ENCODE results near the gene ITGA11. TPM values are rescaled to one million over a fixed set of nuclear protein-coding genes. Genes with fewer than 3 reads are reported as not detected.

ITGA11 gene
- total RNA-seq, 2 donors from 2014 or later, result 12.6 to 35.4 TPM

DNA sequence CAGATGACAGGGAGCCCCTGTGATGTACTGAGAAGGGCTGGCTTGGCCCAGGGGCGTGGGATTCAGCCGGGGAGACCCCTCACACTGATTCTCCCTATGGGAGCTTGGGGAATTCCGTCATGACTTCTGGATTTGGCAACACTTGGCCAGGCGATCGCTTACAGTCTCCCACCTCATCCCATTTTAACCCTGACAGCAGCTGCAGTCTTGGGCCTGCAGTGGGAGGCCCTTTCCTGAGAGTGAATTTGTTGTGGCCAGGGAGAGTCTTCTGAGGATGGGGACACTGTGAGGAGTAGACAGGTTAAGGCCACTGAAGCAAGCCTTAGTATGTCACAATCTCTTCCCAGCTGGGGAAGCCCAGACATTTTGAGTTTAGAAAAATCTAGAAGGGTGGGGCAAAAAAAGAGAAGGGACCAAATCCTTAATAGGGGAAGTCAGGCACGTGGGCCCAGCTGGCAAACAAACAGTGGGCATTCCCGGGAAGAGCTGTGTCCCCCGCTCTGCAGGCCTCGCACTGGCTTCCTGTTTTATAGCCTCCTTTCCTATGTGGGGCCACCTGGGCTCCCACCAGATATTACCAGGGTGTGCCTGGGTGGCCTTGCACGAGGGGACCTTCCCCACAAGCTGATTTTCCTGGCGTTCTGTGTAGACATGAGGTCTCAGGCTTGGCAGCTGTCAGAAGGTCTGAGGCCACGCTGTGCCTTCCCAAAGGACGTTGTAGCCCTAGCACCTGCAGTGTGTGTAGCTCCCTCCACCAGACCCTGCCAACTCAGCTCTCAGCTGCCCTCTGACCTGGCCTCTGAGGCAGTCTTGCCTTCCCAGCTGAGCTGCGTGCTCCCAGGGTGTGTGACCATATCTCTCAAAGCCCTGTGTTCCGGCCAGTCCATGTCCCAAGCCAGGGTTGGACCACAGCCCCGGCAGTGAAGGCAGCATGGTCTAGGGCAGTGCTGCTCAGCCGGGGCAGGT is 89.9 kb downstream of the ITGA11 start:
- Histone ChIP-seq H3K9me3 (no peaks in the 10 kb centered on the region), H3K4me1 (peaks cover 0 to 45% of the 10 kb centered on the region in 2 donors), H3K4me3 (no peak overlapping the region), H3K27me3 (no peaks in the 10 kb centered on the region), H3K36me3 (no peaks in the 10 kb centered on the region), H3K27ac (peak overlapping the region; percentile 78 to 86)
- TF ChIP-seq, protein P1, sequence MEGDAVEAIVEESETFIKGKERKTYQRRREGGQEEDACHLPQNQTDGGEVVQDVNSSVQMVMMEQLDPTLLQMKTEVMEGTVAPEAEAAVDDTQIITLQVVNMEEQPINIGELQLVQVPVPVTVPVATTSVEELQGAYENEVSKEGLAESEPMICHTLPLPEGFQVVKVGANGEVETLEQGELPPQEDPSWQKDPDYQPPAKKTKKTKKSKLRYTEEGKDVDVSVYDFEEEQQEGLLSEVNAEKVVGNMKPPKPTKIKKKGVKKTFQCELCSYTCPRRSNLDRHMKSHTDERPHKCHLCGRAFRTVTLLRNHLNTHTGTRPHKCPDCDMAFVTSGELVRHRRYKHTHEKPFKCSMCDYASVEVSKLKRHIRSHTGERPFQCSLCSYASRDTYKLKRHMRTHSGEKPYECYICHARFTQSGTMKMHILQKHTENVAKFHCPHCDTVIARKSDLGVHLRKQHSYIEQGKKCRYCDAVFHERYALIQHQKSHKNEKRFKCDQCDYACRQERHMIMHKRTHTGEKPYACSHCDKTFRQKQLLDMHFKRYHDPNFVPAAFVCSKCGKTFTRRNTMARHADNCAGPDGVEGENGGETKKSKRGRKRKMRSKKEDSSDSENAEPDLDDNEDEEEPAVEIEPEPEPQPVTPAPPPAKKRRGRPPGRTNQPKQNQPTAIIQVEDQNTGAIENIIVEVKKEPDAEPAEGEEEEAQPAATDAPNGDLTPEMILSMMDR (IDR thresholded peaks at IDR 0.05), result no peak
- DNase-seq (ENCODE audit: low spot score), result no peak

DNA sequence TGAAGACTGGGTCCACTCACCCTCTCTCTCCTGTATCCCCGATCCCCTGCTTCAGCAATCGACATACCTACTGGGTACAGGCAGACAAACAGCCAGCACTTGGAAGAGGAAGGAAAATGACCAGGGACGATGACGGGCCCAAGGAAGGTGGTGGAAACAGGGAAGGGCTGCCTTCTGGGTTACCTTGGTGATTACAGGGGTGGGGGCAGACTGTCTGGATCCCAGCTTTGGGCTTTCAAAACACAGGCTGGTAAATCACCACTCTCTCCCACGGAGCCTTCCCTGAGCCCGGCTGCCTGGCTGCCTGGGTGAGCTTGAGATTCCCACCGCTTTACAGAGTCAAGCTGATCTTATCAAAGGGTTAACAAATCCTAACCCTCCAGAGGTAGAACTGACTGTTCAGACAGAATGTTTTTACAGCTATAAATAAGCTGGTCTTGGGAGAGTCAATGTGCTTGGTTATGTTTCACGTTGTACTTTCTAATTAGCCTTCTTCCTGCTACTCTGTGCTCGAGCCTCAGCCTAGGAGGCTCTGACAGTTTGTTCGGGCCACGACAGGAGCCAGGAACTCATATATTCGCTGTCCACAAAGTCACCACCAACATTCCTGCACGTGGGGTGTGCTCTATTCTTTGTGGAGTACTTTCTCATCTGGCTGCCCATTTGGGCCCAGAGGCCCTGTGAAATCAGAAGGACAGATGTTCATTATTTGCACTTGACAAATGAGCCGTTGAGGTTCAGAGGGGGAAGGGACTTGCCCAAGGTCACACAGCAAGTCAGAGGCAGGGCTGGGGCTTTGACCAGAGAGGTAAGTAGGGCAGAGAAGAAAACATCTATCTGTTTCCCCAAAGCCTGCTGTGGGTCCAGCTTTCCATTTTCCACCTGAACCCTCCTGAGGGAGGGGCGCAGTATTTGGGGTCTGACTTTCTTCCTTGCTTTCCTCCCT is 91.0 kb downstream of the ITGA11 start:
- H3K36me3 ChIP-seq, result no peaks in the 10 kb centered on the region
- DNase-seq (ENCODE audit: low spot score), result no peak
- no peak overlapping the region for H3K4me3 ChIP-seq

DNA sequence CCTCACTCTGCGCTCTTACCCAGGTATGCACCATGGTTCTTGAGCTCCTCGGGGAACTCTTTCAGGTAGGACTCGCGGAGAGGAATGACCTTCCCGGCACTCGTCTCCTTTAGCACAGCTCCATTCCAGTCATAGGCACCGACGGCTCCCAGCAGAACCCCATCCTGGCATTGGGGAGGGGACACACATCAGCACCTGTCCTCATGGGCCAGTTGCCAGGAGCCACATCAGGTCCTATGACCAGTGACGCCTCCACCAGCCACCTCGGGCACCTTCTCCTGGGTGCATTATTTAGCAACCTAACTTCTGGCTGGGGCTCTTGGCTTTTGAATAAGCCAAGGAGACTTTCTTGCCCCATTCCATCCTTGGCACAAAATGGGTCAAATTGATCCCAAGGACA is 92.5 kb downstream of the ITGA11 start:
- Histone ChIP-seq H3K36me3 (no peaks in the 10 kb centered on the region), H3K9me3 (no peaks in the 10 kb centered on the region), H3K4me3 (no peak overlapping the region), H3K27me3 (no peaks in the 10 kb centered on the region), H3K27ac (no peak overlapping the region), H3K4me1 (peaks cover 0 to 61% of the 10 kb centered on the region in 2 donors)
- no peak for DNase-seq (ENCODE audit: low spot score)
- TF ChIP-seq, protein P1 (IDR thresholded peaks at IDR 0.05), result no peak

More for the DNA sequence above, 91.0 kb downstream of the ITGA11 start:
- no peaks in the 10 kb centered on the region for H3K27me3 ChIP-seq
- TF ChIP-seq, protein P1 (IDR thresholded peaks at IDR 0.05), result no peak
- H3K9me3 ChIP-seq, result no peaks in the 10 kb centered on the region
- H3K4me1 ChIP-seq, result peaks cover 0 to 46% of the 10 kb centered on the region in 2 donors
- H3K27ac ChIP-seq, result peak overlapping the region; percentile 78 to 86

DNA sequence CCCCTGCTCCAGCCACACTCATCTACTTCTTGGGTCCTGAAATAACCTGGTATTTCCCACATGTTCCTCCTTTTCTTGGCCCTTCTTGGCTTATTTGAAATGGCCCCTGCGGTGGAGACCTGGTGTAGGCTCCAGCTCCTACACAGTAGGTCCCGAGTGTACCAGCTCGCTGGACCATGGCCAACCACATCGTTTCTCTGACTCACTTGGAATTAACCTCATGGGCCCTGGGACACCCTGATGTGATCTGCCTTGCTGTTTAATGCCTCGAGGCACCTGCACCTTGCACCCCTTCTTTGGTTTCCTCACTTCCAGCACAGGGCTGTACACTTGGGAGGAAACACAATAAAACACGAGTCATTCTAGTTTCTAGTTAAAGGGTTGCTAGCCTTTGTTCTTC is 94.1 kb downstream of the ITGA11 start:
- Histone ChIP-seq H3K27ac (no peak overlapping the region), H3K4me3 (no peak overlapping the region), H3K9me3 (no peaks in the 10 kb centered on the region), H3K36me3 (no peaks in the 10 kb centered on the region), H3K4me1 (peaks cover 0 to 70% of the 10 kb centered on the region in 2 donors), H3K27me3 (no peaks in the 10 kb centered on the region)
- TF ChIP-seq, protein P1 (IDR thresholded peaks at IDR 0.05), result no peak
- DNase-seq (ENCODE audit: low spot score), result no peak

DNA sequence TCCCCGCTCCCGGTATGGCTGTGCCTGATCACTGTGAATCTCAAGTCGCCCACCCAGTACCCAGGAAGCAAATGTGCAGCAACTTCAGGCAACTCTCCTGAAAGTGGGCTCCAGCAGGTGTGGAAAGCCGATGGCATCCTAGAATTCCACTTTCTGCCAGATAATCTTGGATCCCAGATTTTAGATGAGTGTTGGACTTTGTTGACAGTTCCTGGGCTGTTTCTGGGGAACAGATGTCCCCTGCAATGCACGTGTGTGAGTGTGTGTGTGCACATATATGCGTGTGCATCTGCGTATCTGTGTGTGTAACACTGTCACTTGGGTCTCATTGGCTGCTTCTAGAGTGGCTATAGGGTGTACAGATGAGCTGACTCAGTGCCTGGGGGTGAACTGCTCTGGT is 95.4 kb downstream of the ITGA11 start:
- Histone ChIP-seq H3K27me3 (no peaks in the 10 kb centered on the region), H3K27ac (peak overlapping the region in 1 of 2 donors; percentile 11), H3K4me1 (peaks cover 0 to 56% of the 10 kb centered on the region in 2 donors), H3K36me3 (peaks cover 9% of the 10 kb centered on the region), H3K9me3 (no peaks in the 10 kb centered on the region), H3K4me3 (no peak overlapping the region)
- no peak for DNase-seq (ENCODE audit: low spot score)
- TF ChIP-seq, protein P1 (IDR thresholded peaks at IDR 0.05), result no peak

Data from right atrium auricular region (tissue), 2 donors.